A549 (cell line): ENCODE data around the gene HSF2BP. TPM values are rescaled to one million over a fixed set of nuclear protein-coding genes. Genes with fewer than 3 reads are reported as not detected.

Source experiments
- ATAC-seq, 2 experiments: fragments of 200-7000 bp in 1 of 2; fragments of >200 bp in 1 of 2; cut with Nextera tagmentation in 1 of 2; cut with Tn5 transposase in 1 of 2; 3 replicates each; pipeline versions ENCODE4 v1.8.0 to v1.9.1; 2018 to 2020; ENCODE audit warnings: mild to moderate bottlenecking in 1 of 2, moderate library complexity in 1 of 2
- CTCF ChIA-PET: fragments of 300-600 bp; sonication (Branson Sonifier 250); formaldehyde crosslinking; extraction: SDS; loops from one replicate; lab custom pipeline; 2021; ENCODE audit warnings: antibody characterized with exemption, inconsistent platforms; lab: Yijun Ruan, JAX
- POLR2A ChIA-PET: fragments of 350-600 bp; formaldehyde crosslinking; extraction: SDS; loops from one replicate; lab custom pipeline; 2021; ENCODE audit warnings: antibody characterized with exemption, inconsistent platforms; lab: Yijun Ruan, JAX
- DNase-seq, 2 experiments: peaks; one replicate each; pipeline versions ENCODE4 v3.0.0 to v3.0.0-alpha.2; 2011 to 2016; ENCODE audit warnings: low read depth in 1 of 2, low spot score in 1 of 2
- FAIRE-seq: peaks from 2 replicates; lab custom pipeline; 2011; peaks lifted over from hg19 to GRCh38; lab: Jason Lieb, UNC
- H3K27ac ChIP-seq, 2 experiments: fragments of >200 bp; sonication (Bioruptor Twin); formaldehyde crosslinking; 3 replicates each; pipeline ENCODE4 v1.5.1; 2016 to 2017
- H3K4me1 ChIP-seq: fragments of >200 bp; sonication (Bioruptor Twin); formaldehyde crosslinking; 3 replicates; pipeline ENCODE4 v1.6.1; 2016
- H3K4me2 ChIP-seq: fragments of >200 bp; sonication (Bioruptor Twin); formaldehyde crosslinking; 3 replicates; pipeline ENCODE4 v1.6.1; 2016
- H3K4me3 ChIP-seq: fragments of >200 bp; sonication (Bioruptor Twin); formaldehyde crosslinking; 3 replicates; pipeline ENCODE4 v1.5.1; 2016
- H3K9me3 ChIP-seq: fragments of >200 bp; sonication (Bioruptor Twin); formaldehyde crosslinking; 3 replicates; pipeline ENCODE4 v1.6.1; 2016
- CEBPB ChIP-seq, 2 experiments: fragments of >200 bp in 1 of 2; sonication (Bioruptor Twin) in 1 of 2; formaldehyde crosslinking in 1 of 2; IDR thresholded peaks; 2 replicates each; pipeline ENCODE4 v1.6.1; 2012 to 2016
- EHMT2 ChIP-seq: fragments of 200-600 bp; sonication (generic); IDR thresholded peaks from 2 replicates; pipeline ENCODE4 v1.6.1; 2016; ENCODE audit warnings: antibody characterized with exemption, low read depth, mild to moderate bottlenecking, moderate library complexity
- GATA3 ChIP-seq: IDR thresholded peaks from 2 replicates; pipeline ENCODE4 v1.6.1; 2012; ENCODE audit warnings: borderline replicate concordance
- HDAC2 ChIP-seq: fragments of 200-600 bp; sonication (generic); IDR thresholded peaks from 2 replicates; pipeline ENCODE4 v1.6.1; 2016
- HOXB5 ChIP-seq: fragments of 250-450 bp; sonication (Bioruptor Pico); IDR thresholded peaks from 2 replicates; pipeline ENCODE4 v1.5.0; 2020; ENCODE audit warnings: mild to moderate bottlenecking, moderate library complexity
- JUNB ChIP-seq: fragments of >200 bp; sonication (Bioruptor Twin); formaldehyde crosslinking; IDR thresholded peaks from 2 replicates; pipeline ENCODE4 v1.6.1; 2016
- KDM5A ChIP-seq: fragments of 200-600 bp; sonication (generic); IDR thresholded peaks from 2 replicates; pipeline ENCODE4 v1.6.1; 2016; ENCODE audit warnings: antibody characterized with exemption, mild to moderate bottlenecking
- MAZ ChIP-seq: fragments of 150-350 bp; IDR thresholded peaks from 2 replicates; pipeline ENCODE4 v1.6.1; 2014; ENCODE audit warnings: antibody characterized with exemption, low read depth, low read length, borderline replicate concordance
- MYC ChIP-seq: IDR thresholded peaks from 2 replicates; pipeline ENCODE4 v1.6.1; 2012; ENCODE audit warnings: mild to moderate bottlenecking, inconsistent platforms, low read length, improper control_type of control experiment, borderline replicate concordance
- POLR2A ChIP-seq: IDR thresholded peaks from 2 replicates; pipeline ENCODE4 v1.6.1; 2012; ENCODE audit warnings: mild to moderate bottlenecking, low read length
- RFX5 ChIP-seq: fragments of 450-650 bp; IDR thresholded peaks from 2 replicates; pipeline ENCODE4 v1.7.1; 2014; ENCODE audit warnings: antibody characterized with exemption, mild to moderate bottlenecking, moderate library complexity
- ZC3H11A ChIP-seq: fragments of 450-650 bp; IDR thresholded peaks from 2 replicates; pipeline ENCODE4 v1.6.1; 2014; ENCODE audit warnings: antibody characterized with exemption, mild to moderate bottlenecking
- whole genome bisulfite sequencing: methylation state at CpG from one replicate; pipeline ENCODE4 v1.1.6; 2017; ENCODE audit errors: missing lambda C conversion rate; 5-methylcytosine and 5-hydroxymethylcytosine counted together
- polyA plus RNA-seq, 4 experiments: library from polyadenylated mRNA; depleted of rRNA in 3 of 4; stranded (reverse); fragments of >200 nt; fragmentation: RNase III in 1 of 4; extraction: RNeasy Plus Mini Kit Qiagen cat#74134 plus additional on column Dnase treatment in 1 of 4; gene quantifications; 2 replicates in 3 of 4; 3 replicates in 1 of 4; pipeline ENCODE4 v1.2.3, GENCODE V29; 2011 to 2017
- TF ChIP-seq, protein P1 (sequence below): fragments of 200-600 bp; sonication (generic); IDR thresholded peaks from 2 replicates; pipeline ENCODE4 v1.6.1; 2016; ENCODE audit warnings: antibody characterized with exemption, mild to moderate bottlenecking, moderate library complexity
- TF ChIP-seq, protein P2 (sequence below): IDR thresholded peaks from 2 replicates; pipeline ENCODE4 v1.6.1; 2012
- TF ChIP-seq, protein P3 (sequence below): fragments of 150-350 bp; IDR thresholded peaks from 2 replicates; pipeline ENCODE4 v1.6.1; 2014; ENCODE audit warnings: low read depth, mild to moderate bottlenecking, low read length

The HSF2BP gene
- polyA plus RNA-seq, 2 of the 4 experiments (the other 2 are of a cell fraction) = 1.7 to 3.1 TPM

DNA sequence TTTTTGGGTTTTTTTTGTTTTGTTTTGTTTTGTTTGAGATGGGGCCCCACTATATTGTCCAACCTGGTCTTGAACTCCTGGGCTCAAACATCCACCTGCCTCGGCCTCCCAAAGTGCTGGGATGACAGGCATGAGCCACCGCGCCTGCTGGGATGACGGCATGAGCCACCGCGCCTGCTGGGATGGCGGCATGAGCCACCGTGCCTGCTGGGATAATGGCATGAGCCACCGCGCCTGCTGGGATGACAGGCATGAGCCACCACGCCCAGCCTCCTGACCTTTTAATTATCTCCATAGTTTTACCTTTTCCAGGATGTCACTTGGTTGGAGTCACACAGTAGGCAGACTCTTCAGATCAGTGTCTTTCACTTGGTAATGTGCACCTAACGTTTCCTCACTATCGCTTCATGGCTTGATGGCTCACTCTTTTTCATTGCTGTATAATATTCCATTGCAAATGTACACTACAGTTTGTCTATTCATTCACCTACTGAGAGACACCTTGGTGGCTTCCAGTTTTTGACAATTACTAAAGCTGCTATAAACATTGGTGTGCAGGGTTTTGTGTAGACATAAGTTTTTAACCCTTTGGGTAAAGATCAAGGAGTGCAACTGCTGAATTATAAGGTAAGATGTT, 49.6 kb upstream of the HSF2BP start:
- CTCF ChIA-PET = no interaction called here
- TF ChIP-seq POLR2A (no peak), JUNB (no peak)
- Histone ChIP-seq H3K9me3 (no peaks in the 10 kb centered on the region), H3K4me2 (no peak overlapping the region), H3K27ac (peak overlapping the region in 1 of 2 experiments; percentile 80; a peak in 3 of 6 replicates), H3K4me3 (no peak overlapping the region), H3K4me1 (peaks cover 28% of the 10 kb centered on the region)
- DNase-seq = no peak
- POLR2A ChIA-PET = no interaction called here
- no peak for ATAC-seq
- no peak for FAIRE-seq
- WGBS = 79% methylated on average over 5 of the region's 13 CpGs

DNA sequence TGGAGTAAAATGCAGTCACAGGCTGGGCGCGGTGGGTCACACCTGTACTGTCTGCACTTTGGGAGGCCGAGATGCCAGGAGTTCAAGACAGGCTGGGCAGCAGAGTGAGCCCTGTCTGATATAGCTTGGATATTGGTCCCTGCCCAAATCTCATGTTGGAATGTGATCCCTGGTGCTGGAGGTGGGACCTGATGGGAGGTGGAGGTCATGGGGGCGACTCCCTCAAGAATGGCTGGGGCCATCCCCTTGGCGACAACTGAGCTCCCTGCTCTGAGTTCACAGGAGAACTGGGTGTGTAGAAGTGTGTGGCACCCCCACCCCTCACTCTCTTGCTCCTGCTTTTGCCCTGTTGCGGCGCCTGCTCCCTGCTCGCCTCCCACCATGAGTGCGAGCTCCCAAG, 48.2 kb upstream of the HSF2BP start:
- CTCF ChIA-PET = interaction anchor here (0.7 kb wide), 1 partner anchor 21 kb away, joined by 3 read pairs; no protein-coding TSS in a partner anchor
- no peak overlapping the region for H3K4me2 ChIP-seq
- TF ChIP-seq HDAC2 (no peak), KDM5A (no peak), EHMT2 (no peak), GATA3 (no peak), HOXB5 (no peak), RFX5 (no peak)
- TF ChIP-seq, protein P1, sequence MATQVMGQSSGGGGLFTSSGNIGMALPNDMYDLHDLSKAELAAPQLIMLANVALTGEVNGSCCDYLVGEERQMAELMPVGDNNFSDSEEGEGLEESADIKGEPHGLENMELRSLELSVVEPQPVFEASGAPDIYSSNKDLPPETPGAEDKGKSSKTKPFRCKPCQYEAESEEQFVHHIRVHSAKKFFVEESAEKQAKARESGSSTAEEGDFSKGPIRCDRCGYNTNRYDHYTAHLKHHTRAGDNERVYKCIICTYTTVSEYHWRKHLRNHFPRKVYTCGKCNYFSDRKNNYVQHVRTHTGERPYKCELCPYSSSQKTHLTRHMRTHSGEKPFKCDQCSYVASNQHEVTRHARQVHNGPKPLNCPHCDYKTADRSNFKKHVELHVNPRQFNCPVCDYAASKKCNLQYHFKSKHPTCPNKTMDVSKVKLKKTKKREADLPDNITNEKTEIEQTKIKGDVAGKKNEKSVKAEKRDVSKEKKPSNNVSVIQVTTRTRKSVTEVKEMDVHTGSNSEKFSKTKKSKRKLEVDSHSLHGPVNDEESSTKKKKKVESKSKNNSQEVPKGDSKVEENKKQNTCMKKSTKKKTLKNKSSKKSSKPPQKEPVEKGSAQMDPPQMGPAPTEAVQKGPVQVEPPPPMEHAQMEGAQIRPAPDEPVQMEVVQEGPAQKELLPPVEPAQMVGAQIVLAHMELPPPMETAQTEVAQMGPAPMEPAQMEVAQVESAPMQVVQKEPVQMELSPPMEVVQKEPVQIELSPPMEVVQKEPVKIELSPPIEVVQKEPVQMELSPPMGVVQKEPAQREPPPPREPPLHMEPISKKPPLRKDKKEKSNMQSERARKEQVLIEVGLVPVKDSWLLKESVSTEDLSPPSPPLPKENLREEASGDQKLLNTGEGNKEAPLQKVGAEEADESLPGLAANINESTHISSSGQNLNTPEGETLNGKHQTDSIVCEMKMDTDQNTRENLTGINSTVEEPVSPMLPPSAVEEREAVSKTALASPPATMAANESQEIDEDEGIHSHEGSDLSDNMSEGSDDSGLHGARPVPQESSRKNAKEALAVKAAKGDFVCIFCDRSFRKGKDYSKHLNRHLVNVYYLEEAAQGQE = no peak
- TF ChIP-seq, protein P2, sequence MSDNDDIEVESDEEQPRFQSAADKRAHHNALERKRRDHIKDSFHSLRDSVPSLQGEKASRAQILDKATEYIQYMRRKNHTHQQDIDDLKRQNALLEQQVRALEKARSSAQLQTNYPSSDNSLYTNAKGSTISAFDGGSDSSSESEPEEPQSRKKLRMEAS = no peak
- TF ChIP-seq, all 56 proteins: peak for 0
- WGBS = 92% methylated on average over 9 of the region's 9 CpGs
- DNase-seq = no peak
- H3K4me3 ChIP-seq = no peak overlapping the region
- H3K27ac ChIP-seq = peak overlapping the region; percentile 36 to 80; a peak in 4 of 6 replicates
- H3K9me3 ChIP-seq = no peaks in the 10 kb centered on the region
- no peak for FAIRE-seq
- ATAC-seq = no peak
- POLR2A ChIA-PET = no interaction called here
- H3K4me1 ChIP-seq = peaks cover 16% of the 10 kb centered on the region

DNA sequence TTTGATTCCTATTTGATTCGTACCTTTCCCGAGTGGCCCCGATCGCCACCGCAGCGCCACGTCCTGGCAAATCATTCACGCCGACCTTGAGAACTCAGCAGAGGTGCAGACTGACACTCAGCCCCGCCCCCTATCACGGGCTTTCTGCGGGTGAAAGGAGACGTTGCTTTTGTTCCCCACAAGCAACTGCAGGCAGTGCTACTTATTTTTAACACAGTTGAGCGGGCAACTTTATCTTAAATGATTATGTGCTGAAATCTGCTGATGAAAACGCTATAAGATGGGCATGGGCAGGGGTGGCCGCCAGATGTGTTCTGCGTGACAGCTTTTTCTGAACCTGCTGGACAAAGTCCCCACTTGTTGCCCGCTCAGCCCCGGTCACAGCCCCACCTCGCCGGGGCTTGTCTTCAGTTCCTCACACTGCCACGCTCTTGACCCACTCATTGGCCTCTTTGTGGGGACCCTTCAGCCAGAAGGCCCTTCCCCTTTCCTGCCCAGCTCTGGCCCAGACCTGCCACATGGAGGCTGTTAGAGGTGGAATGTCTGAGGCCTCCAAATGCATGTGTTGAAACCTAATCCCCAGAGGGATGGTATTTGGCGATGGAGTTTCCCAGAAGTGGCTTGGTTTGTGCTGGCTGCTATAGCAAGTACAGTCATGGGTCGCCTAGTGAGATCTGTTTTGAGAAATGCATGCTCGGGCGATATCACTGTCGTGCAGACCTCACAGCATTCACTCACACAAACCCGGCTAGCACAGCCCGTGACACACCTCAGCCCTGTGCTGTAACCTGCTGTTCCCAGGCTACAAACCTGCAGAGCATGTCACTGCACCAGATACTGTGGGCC, 44.0 kb upstream of the HSF2BP start:
- H3K9me3 ChIP-seq = no peaks in the 10 kb centered on the region
- no peak overlapping the region for H3K4me3 ChIP-seq
- WGBS = 84% methylated on average over 27 of the region's 29 CpGs
- peaks cover 4% of the 10 kb centered on the region; the same call in 2 of the 3 replicates for H3K4me1 ChIP-seq
- CTCF ChIA-PET = interaction anchor here (0.6 to 1.0 kb wide), 2 partner anchors 10 to 733 kb away, joined by 3 read pairs; no protein-coding TSS in a partner anchor
- no peak overlapping the region for H3K4me2 ChIP-seq
- POLR2A ChIA-PET = no interaction called here
- FAIRE-seq (no peak), DNase-seq (no peak), ATAC-seq (peak in 1 of 2 experiments; percentile 23; a peak in 2 of 6 replicates)
- H3K27ac ChIP-seq = peak overlapping the region in 1 of 2 experiments; percentile 61; a peak in 3 of 6 replicates
- no peak for TF ChIP-seq CEBPB (IDR thresholded peaks at IDR 0.05)
- TF ChIP-seq HOXB5 = no peak
- no peak for TF ChIP-seq MAZ
- TF ChIP-seq, protein P3, sequence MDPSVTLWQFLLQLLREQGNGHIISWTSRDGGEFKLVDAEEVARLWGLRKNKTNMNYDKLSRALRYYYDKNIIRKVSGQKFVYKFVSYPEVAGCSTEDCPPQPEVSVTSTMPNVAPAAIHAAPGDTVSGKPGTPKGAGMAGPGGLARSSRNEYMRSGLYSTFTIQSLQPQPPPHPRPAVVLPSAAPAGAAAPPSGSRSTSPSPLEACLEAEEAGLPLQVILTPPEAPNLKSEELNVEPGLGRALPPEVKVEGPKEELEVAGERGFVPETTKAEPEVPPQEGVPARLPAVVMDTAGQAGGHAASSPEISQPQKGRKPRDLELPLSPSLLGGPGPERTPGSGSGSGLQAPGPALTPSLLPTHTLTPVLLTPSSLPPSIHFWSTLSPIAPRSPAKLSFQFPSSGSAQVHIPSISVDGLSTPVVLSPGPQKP = no peak
- no peak for TF ChIP-seq ZC3H11A
- TF ChIP-seq MYC = no peak
